Measurements from ENCODE around the gene GALNT13.

Gene GALNT13

GRCh38 chr2:153944800-153945199 is 73.1 kb downstream of the GALNT13 start:
- DNase-seq (ENCODE audit: low read depth) = no peak

- no peak for DNase-seq (ENCODE audit: low read depth)
Measured at GRCh38 chr2:153946036-153946435, 74.3 kb downstream of the GALNT13 start.

- no peak for DNase-seq (ENCODE audit: low read depth)
Measured at GRCh38 chr2:153953761-153954160, 82.0 kb downstream of the GALNT13 start.

GRCh38 chr2:153963256-153963655 is 91.5 kb downstream of the GALNT13 start:
- DNase-seq (ENCODE audit: low read depth) = no peak

- no peak for DNase-seq (ENCODE audit: low read depth)
Measured at GRCh38 chr2:153967248-153967973, 95.7 kb downstream of the GALNT13 start.

GRCh38 chr2:153971250-153971649 is 99.5 kb downstream of the GALNT13 start:
- no peak for DNase-seq (ENCODE audit: low read depth)

GRCh38 chr2:153971855-153972254 is 100.1 kb downstream of the GALNT13 start:
- DNase-seq (ENCODE audit: low read depth) = no peak

GRCh38 chr2:153972412-153972811 is 100.7 kb downstream of the GALNT13 start:
- DNase-seq (ENCODE audit: low read depth) = no peak

- DNase-seq (ENCODE audit: low read depth) = no peak
Measured at GRCh38 chr2:153986488-153987229, 114.9 kb downstream of the GALNT13 start.

- no peak for DNase-seq (ENCODE audit: low read depth)
Measured at GRCh38 chr2:153990771-153991170, 119.0 kb downstream of the GALNT13 start.

GRCh38 chr2:154013514-154013913 is 141.8 kb downstream of the GALNT13 start:
- no peak for DNase-seq (ENCODE audit: low read depth)

- no peak for DNase-seq (ENCODE audit: low read depth)
Measured at GRCh38 chr2:154015233-154015632, 143.5 kb downstream of the GALNT13 start.

- no peak for DNase-seq (ENCODE audit: low read depth)
Measured at GRCh38 chr2:154029504-154029903, 157.8 kb downstream of the GALNT13 start.

- DNase-seq (ENCODE audit: low read depth) = no peak
Measured at GRCh38 chr2:154032220-154032619, 160.5 kb downstream of the GALNT13 start.

- DNase-seq (ENCODE audit: low read depth) = no peak
Measured at GRCh38 chr2:154046493-154046892, 174.8 kb downstream of the GALNT13 start.

GRCh38 chr2:154048905-154049304 is 177.2 kb downstream of the GALNT13 start:
- no peak for DNase-seq (ENCODE audit: low read depth)

GRCh38 chr2:154049561-154049960 is 177.8 kb downstream of the GALNT13 start:
- DNase-seq (ENCODE audit: low read depth) = no peak

GRCh38 chr2:154067124-154067523 is 195.4 kb downstream of the GALNT13 start:
- no peak for DNase-seq (ENCODE audit: low read depth)

- DNase-seq (ENCODE audit: low read depth) = no peak
Measured at GRCh38 chr2:154078926-154079325, 207.2 kb downstream of the GALNT13 start.

- no peak for DNase-seq (ENCODE audit: low read depth)
Measured at GRCh38 chr2:154092571-154092970, 220.8 kb downstream of the GALNT13 start.

GRCh38 chr2:154093856-154094255 is 222.1 kb downstream of the GALNT13 start:
- no peak for DNase-seq (ENCODE audit: low read depth)

GRCh38 chr2:154097833-154098398 is 226.2 kb downstream of the GALNT13 start:
- DNase-seq (ENCODE audit: low read depth) = no peak

GRCh38 chr2:154120706-154121105 is 249.0 kb downstream of the GALNT13 start:
- DNase-seq (ENCODE audit: low read depth) = no peak

Measured in non-pigmented ciliary epithelial cell (primary cell).